HG02642 (cell line): ENCODE measurements around the gene ZNF675.
"Not testable (repeated sequence)": the region's sequence is repeated elsewhere in the genome, so short reads cannot be mapped to it uniquely, and the experiment has no call there.

ENCODE experiments used
- ATAC-seq: cut with Tn5 transposase; IDR thresholded peaks from one replicate; pipeline ENCODE4 v1.9.1; 2021; ENCODE audit warnings: mild to moderate bottlenecking; ENCODE audit not compliant: unreplicated experiment, poor library complexity

ZNF675 gene

GRCh38 chr19:23686621-23687423, at the start of gene ZNF675:
TSS of gene ZNF675 (minus strand) at chr19:23687212. CDS start at chr19:23687033, 179 bp downstream.
- peak; percentile 90 for ATAC-seq

DNA sequence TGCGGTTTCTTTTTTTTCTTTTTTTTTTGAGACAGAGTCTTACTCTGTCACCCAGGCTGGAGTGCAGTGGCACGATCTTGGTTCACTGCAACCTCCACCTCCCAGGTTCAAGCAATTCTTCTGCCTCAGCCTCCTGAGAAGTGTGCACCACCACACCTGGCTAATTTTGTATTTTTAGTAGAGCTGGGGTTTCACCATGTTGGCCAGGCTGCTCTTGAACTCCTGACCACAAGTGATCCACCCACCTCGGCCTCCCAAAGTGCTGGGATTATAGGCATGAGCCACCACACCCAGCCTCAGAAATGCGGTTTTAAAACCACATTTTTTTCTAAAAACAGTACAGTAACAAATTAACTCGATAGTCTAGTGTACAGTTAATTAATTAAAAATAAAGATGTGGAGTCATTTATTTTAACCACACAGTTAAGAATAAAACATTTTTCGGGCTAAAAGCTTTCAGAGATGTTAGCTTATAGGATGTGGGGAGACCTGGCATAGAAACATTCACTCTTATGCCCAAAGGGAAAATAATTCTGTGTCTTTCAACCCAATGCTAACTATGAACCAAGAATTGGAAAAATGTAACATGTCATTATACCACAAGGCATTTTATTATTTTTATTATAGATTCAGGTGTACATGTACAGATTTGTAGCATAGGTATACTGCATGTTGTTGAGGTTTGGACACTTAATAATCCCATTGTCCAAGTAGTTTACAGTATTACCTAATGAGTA, 43.9 kb upstream of the ZNF675 start:
- not testable (repeated sequence) for ATAC-seq

DNA sequence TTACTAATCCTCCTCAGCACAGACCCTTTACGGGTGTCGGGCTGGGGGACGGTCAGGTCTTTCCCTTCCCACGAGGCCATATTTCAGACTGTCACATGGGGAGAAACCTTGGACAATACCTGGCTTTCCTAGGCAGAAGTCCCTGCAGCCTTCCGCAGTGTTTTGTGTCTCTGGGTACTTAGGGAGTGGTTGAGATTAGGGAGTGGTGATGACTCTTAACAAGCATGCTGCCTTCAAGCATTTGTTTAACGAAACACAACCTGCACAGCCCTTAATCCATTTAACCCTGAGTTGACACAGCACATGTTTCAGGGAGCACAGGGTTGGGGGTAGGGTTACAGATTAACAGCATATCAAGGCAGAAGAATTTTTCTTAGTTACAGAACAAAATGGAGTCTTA, 37.1 kb upstream of the ZNF675 start:
- not testable (repeated sequence) for ATAC-seq

- ATAC-seq = no peak
These were observed 31.8 kb upstream of the ZNF675 start for GRCh38 chr19:23718802-23719201.

DNA sequence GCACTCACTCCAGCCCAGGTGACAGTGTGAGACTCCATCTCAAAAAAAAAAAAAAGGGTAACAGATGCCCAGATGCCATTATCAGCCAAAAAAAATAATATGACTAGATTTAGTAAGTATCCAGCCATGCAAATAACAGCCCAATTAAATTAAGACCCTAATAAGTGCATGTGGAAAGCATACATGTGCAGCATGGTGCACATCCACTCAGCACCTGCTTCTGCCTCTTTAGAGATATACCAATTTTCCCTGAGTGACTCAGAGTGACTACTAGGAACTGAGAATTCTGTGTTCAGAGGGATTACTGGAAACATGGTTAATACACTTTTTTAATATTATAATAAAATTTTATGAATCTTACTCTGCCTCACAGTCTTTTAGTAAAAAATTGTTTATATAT, 29.8 kb upstream of the ZNF675 start:
- no peak for ATAC-seq

GRCh38 chr19:23709347-23709746, 22.3 kb upstream of the ZNF675 start:
- ATAC-seq = no peak

- ATAC-seq = no peak
These were observed 19.6 kb upstream of the ZNF675 start for GRCh38 chr19:23706657-23707056.

GRCh38 chr19:23699521-23699860, 12.5 kb upstream of the ZNF675 start:
- no peak for ATAC-seq

DNA sequence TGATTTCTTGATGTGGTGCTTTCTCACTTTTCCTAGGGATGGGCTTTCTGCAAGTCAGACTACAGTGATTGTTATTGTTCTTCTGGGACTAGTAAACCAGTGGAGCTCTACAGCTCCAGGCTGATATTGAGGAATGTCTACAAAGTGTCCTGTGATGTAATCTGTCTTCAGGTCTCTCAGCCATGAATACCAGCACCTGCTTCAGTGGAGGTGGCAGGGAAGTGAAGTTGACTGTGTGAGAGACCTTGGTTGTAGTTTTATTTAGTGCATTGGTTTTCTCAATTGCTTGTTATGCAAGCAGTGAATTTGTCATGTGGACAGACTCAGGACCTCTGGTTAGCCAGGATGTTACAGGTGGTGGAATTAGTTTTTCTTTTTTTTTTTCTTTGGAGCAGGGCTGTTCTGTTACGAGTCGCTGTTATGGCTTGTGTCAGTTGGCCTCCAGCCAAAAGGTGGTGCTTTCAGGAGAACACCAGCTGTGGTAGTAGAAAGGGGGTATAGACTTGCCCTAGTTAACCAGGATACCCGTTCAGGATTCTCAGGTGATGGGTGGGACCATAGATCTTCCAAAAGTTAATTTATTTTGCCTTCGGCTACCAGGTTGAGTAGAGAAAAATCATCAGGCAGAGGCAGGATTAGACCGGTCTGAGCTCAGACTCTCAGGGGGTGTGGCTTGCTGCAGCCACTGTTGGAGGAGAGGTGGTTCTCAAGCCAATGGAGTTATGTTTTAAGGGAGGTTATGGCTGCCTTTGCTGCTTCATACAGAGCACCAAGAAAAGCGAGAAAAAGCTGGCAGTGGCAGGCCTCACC, 11.9 kb upstream of the ZNF675 start:
- ATAC-seq = no peak

DNA sequence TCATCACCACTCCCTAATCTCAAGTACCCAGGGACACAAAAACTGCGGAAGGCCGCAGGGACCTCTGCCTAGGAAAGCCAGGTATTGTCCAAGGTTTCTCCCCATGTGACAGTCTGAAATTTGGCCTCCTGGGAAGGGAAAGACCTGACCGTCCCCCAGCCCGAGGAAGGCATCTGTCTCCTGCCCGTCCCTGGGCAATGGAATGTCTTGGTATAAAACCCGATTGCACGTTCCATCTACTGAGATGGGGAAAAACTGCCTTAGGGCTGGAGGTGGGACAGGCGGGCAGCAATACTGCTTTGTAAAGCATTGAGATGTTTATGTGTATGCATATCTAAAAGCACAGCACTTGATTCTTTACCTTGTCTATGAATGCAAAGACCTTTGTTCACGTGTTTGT, 5.9 kb upstream of the ZNF675 start:
- ATAC-seq = not testable (repeated sequence)

- ATAC-seq = no peak
These were observed 13.9 kb downstream of the ZNF675 start for GRCh38 chr19:23673132-23673531.

GRCh38 chr19:23668606-23669005, 18.4 kb downstream of the ZNF675 start:
- not testable (repeated sequence) for ATAC-seq

DNA sequence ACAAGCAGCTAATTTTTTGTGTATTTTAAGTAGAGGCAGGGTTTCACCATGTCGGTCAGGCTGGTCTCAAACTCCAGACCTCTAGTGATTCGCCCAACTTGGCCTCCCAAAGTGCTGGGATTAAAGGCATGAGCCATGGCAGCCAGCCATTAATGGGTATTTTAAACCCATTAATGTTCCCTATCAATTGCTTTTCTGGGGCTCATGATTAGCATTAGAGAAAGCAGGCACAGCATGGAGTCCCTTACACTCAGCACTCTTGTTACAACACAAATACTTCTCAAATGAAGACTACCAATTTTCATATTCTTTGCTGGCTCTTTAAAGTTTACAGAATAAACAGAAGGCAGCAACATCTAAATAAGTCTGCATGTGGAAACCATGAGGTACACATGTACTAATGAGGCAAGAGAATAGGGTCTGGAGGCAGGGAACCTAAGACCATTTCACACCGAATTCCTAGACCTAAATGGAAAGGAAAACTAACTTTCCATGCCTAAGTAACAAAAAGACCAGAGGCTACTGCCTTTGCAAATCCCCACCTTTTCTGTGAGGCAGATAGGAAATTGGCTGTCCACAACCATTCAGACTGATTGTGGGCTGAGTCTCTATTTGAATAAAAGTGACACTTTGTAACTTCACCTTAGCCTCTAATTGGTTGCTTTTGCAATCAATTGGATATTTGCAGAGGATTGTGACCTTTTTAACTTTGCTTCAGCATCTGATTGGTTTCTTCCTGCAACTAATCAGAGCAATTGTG, 21.2 kb downstream of the ZNF675 start:
- no peak for ATAC-seq

DNA sequence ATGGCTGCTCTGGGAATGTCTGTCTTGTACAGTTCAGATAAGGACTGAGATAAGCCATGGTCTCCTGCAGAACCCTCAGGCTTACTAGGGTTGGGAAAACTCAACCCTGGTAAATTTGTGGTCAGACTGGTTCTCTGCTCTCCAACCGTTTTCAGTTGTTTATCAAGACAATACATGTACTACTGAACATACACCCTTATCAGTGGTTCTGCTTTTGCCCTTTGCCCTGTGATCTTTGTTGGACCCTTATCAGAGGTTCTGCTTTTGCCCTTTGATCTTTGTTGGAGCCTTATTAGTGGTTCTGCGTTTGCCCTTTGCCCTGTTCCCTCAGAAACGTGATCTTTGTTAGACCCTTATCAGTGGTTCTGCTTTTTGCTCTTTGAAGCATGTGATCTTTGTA, 37.2 kb downstream of the ZNF675 start:
- not testable (repeated sequence) for ATAC-seq
